Mucosa of stomach (tissue), 1 donor: ENCODE measurements around the gene MYD88.

Experiments
- H3K27me3 ChIP-seq: one replicate; pipeline ENCODE4 v1.7.0; 2013; ENCODE audit warnings: mild to moderate bottlenecking, low read length; ENCODE audit not compliant: control insufficient read depth, insufficient read depth
- H3K36me3 ChIP-seq: one replicate; pipeline ENCODE4 v1.7.0; 2013; ENCODE audit warnings: low read length; ENCODE audit not compliant: control insufficient read depth, insufficient read depth
- H3K4me1 ChIP-seq: one replicate; pipeline ENCODE4 v1.7.0; 2013; ENCODE audit warnings: mild to moderate bottlenecking, low read length; ENCODE audit not compliant: control insufficient read depth, insufficient read depth
- H3K4me3 ChIP-seq: one replicate; pipeline ENCODE4 v1.7.0; 2013; ENCODE audit warnings: low read length
- H3K9ac ChIP-seq: one replicate; pipeline ENCODE4 v1.7.0; 2013; ENCODE audit warnings: mild to moderate bottlenecking, low read length, moderate library complexity
- H3K9me3 ChIP-seq: one replicate; pipeline ENCODE4 v1.7.0; 2013; ENCODE audit warnings: mild to moderate bottlenecking, low read length, moderate library complexity; ENCODE audit not compliant: control insufficient read depth
- donor health status: Pancreatic carcinoma.

The MYD88 gene

GRCh38 chr3:38122712-38123290 is 15.7 kb upstream of the MYD88 start:
- Histone ChIP-seq H3K27me3 (no peaks in the 10 kb centered on the region), H3K36me3 (peaks cover 32% of the 10 kb centered on the region), H3K4me3 (no peak overlapping the region)

DNA sequence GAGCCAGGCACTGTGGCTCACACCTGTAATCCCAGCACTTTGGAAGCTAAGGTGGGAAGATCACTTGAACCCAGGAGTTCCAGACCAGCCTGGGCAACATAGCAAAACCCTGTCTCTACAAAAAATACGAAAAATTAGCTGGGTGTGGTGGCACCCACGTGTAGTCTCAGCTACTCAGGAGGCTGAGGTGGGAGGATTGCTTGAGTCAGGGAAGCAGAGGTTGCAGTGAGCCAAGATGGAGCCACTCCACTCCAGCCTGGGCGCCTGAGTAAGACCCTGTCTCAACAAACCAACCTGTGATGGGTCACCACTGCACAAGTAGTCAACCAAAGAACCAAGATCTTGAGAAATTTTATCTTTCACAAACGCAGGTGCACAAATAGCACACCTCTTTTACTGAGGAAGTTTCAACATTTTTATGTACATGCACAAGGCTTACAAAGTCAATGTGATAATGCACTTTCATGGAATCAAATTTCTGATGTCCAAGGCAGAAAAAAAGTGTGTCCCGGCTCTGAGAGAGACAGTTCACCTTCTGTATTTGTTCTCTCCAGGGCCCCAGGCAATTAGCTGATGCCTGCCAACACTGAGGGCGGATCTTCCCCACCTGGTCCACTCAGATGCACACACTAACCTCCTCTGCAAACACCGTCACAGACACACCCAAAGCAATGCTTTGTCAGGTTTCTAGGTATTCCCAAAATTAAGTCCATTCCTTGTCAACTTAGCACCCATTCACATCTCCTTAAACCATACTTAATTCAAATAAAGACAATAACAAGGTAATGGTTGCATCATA is 13.9 kb upstream of the MYD88 start:
- Histone ChIP-seq H3K9me3 (no peaks in the 10 kb centered on the region), H3K9ac (no peak overlapping the region), H3K27me3 (no peaks in the 10 kb centered on the region), H3K4me1 (no peaks in the 10 kb centered on the region), H3K4me3 (no peak overlapping the region), H3K36me3 (peaks cover 36% of the 10 kb centered on the region)

More at GRCh38 chr3:38122712-38123290, 15.7 kb upstream of the MYD88 start:
- Histone ChIP-seq H3K9ac (no peak overlapping the region), H3K9me3 (no peaks in the 10 kb centered on the region), H3K4me1 (no peaks in the 10 kb centered on the region)

DNA sequence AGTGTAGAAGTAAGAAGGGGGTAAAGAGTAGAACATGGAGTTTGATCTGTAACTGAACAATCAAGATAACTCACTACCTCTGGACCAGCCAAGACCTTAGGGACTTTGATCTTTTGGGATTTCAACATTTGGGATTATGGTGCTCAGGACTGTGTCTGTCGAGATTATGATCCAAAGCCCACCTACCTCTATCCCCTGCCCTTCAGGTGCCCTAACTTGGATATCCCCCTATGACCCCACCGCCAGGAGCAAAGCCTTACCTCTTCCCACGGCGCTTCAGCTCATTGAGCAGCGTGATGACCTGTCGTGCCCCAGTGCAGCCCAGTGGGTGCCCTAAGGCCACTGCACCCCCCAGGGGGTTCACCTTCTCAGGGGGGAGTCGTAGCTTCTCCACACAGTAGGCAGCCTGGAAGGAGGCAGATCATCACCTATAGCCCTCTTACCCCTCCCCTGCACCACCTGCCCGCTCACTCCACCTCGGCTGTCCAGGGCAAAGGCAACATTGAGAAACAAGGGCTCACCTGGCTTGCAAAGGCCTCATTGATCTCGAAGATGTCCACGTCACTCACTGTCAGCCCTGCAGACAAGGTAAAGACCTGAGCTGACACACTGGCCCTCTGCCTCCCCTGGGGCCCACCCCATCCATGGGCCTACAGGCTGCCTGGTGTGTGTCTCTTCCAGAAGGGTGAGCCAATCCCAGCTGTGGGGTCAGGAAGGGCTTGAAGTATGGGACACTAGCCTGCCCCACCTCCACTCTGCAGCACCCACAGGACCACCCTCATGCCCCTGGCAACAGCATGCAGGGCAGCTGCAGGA is 12.9 kb upstream of the MYD88 start:
- Histone ChIP-seq H3K4me1 (no peaks in the 10 kb centered on the region), H3K9me3 (no peaks in the 10 kb centered on the region), H3K9ac (no peak overlapping the region), H3K4me3 (no peak overlapping the region), H3K36me3 (peaks cover 40% of the 10 kb centered on the region), H3K27me3 (no peaks in the 10 kb centered on the region)

DNA sequence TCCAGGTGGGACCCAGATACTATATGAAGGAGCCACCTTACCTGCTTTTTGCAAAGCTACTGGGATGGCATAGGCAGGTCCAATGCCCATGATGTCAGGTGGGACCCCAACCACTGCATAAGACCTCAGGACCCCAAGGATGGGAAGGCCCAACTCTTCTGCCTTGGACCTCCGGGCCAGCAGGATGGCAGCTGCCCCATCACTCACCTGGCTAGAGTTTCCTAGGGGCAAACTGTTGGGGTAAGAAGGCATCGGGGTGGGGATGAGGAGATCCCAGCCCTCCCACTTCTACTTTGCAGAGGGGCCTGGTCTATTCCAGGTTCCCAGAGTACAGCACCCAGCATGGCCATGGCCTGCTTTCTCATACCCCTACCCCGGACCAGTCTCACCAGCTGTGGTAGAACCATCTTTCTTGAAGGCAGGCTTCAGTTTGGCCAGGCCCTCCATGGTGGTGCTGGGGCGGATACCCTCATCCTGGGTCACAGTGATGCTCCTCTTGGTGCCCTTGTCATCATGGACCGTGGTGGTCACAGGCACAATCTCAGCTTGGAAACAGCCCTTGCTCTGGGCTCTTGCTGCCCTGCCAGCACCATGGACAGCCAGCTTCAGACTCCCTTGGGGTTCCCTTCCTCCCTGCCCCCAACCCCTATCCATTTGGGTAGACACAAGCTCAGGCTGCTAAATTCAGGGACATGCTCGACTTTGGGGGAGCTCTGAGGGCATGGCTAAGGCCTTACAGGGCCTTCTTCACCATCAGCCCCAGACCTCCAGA is 12.2 kb upstream of the MYD88 start:
- Histone ChIP-seq H3K27me3 (no peaks in the 10 kb centered on the region), H3K4me1 (no peaks in the 10 kb centered on the region), H3K36me3 (peaks cover 48% of the 10 kb centered on the region), H3K4me3 (no peak overlapping the region), H3K9ac (no peak overlapping the region), H3K9me3 (no peaks in the 10 kb centered on the region)

- Histone ChIP-seq H3K9ac (no peak overlapping the region), H3K36me3 (peaks cover 56% of the 10 kb centered on the region), H3K27me3 (no peaks in the 10 kb centered on the region), H3K9me3 (no peaks in the 10 kb centered on the region), H3K4me3 (no peak overlapping the region), H3K4me1 (peaks cover 13% of the 10 kb centered on the region)
Measured at GRCh38 chr3:38127611-38128302, 10.7 kb upstream of the MYD88 start.

GRCh38 chr3:38128303-38128655 is 10.2 kb upstream of the MYD88 start:
- peaks cover 54% of the 10 kb centered on the region for H3K36me3 ChIP-seq
- H3K27me3 ChIP-seq = no peaks in the 10 kb centered on the region
- peaks cover 18% of the 10 kb centered on the region for H3K4me1 ChIP-seq
- H3K9ac ChIP-seq = no peak overlapping the region
- no peak overlapping the region for H3K4me3 ChIP-seq
- no peaks in the 10 kb centered on the region for H3K9me3 ChIP-seq

DNA sequence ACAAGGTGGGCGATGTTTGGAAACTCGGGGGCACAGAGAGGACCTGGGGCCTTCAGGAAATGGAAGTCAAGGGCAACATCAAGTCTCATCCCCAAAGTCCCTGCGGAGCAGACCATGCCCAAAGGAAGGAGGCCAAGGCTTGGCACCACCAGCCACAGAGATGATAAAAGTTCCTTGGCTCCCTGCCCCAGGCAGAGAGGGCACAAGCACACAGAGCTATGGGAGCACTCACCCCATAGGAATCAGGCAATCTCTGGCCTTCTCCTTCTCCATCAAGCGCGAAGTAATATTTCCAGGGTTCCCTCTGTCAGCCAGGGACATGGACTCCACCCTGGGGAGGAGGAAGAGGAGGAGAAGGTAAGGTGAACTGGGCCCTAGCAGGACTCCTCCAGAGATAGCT is 9.4 kb upstream of the MYD88 start:
- H3K36me3 ChIP-seq = peaks cover 54% of the 10 kb centered on the region

GRCh38 chr3:38130631-38131065 is 7.8 kb upstream of the MYD88 start:
- peaks cover 29% of the 10 kb centered on the region for H3K4me1 ChIP-seq
- no peaks in the 10 kb centered on the region for H3K27me3 ChIP-seq
- peaks cover 50% of the 10 kb centered on the region for H3K36me3 ChIP-seq
- H3K9me3 ChIP-seq = no peaks in the 10 kb centered on the region
- H3K9ac ChIP-seq = no peak overlapping the region
- no peak overlapping the region for H3K4me3 ChIP-seq

More for the DNA sequence above, 9.4 kb upstream of the MYD88 start:
- H3K4me1 ChIP-seq = peaks cover 26% of the 10 kb centered on the region
- no peak overlapping the region for H3K9ac ChIP-seq
- no peak overlapping the region for H3K4me3 ChIP-seq
- H3K9me3 ChIP-seq = no peaks in the 10 kb centered on the region
- no peaks in the 10 kb centered on the region for H3K27me3 ChIP-seq

GRCh38 chr3:38131621-38132369 is 6.7 kb upstream of the MYD88 start:
- H3K9me3 ChIP-seq = no peaks in the 10 kb centered on the region
- peaks cover 41% of the 10 kb centered on the region for H3K36me3 ChIP-seq
- no peaks in the 10 kb centered on the region for H3K27me3 ChIP-seq
- H3K4me3 ChIP-seq = no peak overlapping the region
- no peak overlapping the region for H3K9ac ChIP-seq
- peaks cover 29% of the 10 kb centered on the region for H3K4me1 ChIP-seq

- no peak overlapping the region for H3K4me3 ChIP-seq
- H3K9me3 ChIP-seq = no peaks in the 10 kb centered on the region
- peaks cover 31% of the 10 kb centered on the region for H3K36me3 ChIP-seq
- H3K4me1 ChIP-seq = peaks cover 37% of the 10 kb centered on the region
- no peak overlapping the region for H3K9ac ChIP-seq
- no peaks in the 10 kb centered on the region for H3K27me3 ChIP-seq
Measured at GRCh38 chr3:38133209-38133556, 5.3 kb upstream of the MYD88 start.
